Dermis microvascular lymphatic vessel endothelial cell (primary cell): ENCODE results near the gene HMGB4. TPM values are rescaled to one million over a fixed set of nuclear protein-coding genes. Genes with fewer than 3 reads are reported as not detected.

Experiments used
- DNase-seq, 2 donors: peaks; one replicate each; pipeline versions ENCODE4 v3.0.0 to v3.0.0-alpha.2; 2010; ENCODE audit warnings: low read depth in 2 of 2
- total RNA-seq: library from RNA; depleted of rRNA; stranded (reverse); fragments of >200 nt; gene quantifications from 2 replicates; pipeline ENCODE4 v1.2.1, GENCODE V29; 2014

The HMGB4 gene
- total RNA-seq, 1 donor from 2014 or later: not detected

GRCh38 chr1:33897092-33897725, 33.3 kb downstream of the HMGB4 start:
- DNase-seq: no peak

DNA sequence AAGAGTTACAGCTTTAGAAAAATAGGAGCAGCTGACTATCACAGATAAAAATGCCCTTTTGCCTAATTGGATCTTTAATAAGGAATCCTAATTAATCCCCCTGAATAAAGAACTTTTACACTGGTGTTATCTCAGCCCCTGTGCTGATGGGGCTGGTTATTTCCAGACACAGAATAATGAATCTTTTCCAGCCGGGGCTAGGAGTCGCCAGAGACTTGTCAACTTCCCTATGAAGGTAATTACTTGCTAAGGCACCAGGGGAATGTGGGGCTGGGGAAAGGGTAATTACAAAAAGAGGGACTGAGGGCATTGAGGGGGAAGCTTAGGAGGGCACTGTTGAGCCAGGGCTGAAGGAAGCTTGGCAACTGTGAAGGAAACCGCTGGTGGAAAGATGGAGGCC, 34.5 kb downstream of the HMGB4 start:
- DNase-seq: no peak

- DNase-seq: no peak
Measured at GRCh38 chr1:33898881-33899280, 35.0 kb downstream of the HMGB4 start.

DNA sequence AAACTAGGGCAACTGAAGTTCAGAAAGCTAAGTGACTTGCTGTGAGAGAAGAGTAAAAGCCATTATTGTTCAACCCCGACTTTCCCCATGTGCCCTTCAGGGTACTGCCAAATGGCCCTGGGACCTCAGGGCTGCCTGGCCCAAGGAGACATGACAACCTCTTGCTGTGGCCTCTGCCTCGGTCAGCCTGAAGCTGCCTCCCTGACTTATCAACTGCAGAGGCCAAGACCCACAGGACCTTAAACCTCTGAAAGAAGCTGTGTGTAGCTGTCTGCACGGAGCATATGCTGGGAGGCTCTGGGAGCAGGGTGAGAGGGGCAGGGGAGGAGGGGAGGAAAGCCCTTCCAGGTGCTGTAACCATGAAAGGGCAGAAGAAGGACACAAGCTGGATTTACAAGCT, 35.9 kb downstream of the HMGB4 start:
- no peak for DNase-seq

DNA sequence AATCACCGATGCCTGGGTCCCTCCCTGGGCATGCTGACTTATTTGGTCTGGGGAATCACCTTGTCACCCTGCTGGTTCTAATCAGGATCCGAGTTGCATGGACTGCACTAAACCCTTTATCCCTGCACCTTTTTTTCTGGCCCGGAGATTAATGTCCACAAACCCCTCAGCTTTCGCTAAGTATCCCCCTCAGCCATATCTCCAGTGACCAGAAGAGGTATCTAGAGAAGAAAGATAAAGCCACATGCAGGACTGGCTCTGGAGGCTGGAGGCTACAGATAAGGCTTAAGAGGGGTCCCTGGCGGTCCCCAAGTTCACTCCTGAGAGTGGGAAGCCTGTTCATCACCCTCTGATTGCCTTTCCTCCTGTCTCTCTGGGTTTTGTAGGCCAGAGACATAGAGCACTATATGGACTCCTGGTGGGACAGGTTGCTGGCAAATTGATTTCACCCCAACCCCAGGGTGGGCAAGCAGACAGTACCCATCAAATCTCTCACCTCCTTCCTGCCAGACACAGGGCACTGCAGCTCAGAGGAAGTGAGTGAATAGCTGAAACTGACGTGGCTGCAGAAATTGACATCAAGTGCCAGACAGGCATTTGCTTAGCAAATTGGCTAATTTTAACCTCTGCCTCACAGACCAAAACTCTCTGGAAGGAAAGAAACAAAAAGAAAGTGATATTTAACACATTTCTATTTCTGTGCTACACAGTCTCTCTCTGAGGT, 38.8 kb downstream of the HMGB4 start:
- no peak for DNase-seq

- DNase-seq: no peak
Measured at GRCh38 chr1:33903210-33903589, 39.3 kb downstream of the HMGB4 start.

- no peak for DNase-seq
Measured at GRCh38 chr1:33905241-33905640, 41.4 kb downstream of the HMGB4 start.

DNA sequence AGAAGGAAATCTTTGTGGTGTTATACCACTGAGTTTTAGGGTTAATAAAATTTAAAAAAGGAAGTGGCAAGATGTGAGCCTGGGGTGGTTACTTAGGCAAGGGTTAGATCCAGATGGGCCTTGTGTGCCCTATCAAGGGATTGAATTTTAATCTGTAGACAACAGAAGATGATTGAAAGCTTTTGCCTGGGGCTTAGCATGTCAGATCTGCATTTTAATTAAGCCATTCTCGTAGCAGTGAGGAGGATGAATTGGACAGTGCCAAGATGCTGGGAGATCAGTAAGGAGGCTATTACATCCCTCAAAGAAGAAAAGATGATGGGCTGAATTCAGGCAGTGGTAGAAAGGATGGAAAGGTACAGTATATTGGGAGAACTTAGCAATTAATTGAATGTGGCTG, 42.3 kb downstream of the HMGB4 start:
- no peak for DNase-seq

- no peak for DNase-seq
Measured at GRCh38 chr1:33908324-33908956, 44.6 kb downstream of the HMGB4 start.
